ENCODE data around the gene BICRA. TPM values are rescaled to one million over a fixed set of nuclear protein-coding genes. Genes with fewer than 3 reads are reported as not detected.

BICRA gene
- total and polyA plus RNA-seq, 9 of the 15 experiments (the other 6 are each of a cell fraction or from before 2014, with no cell fraction given) = 0.01 to 8.8 (median 1.2) TPM

GRCh38 chr19:47707135-47707925 is 98.4 kb downstream of the BICRA start (continued):
- TF ChIP-seq MITF (IDR thresholded peaks at IDR 0.05) = no peak
- TF ChIP-seq ARID1B (IDR thresholded peaks at IDR 0.05) = no peak
- TF ChIP-seq CREB3L1 (IDR thresholded peaks at IDR 0.05; ENCODE audit: borderline replicate concordance, low read depth) = no peak
- peak in 1 of 2 experiments; percentile 29 for TF ChIP-seq AFF1 (IDR thresholded peaks at IDR 0.05; ENCODE audit: low read depth in 1 of 2, partially characterized antibody in 2 of 2)
- TF ChIP-seq ZNF274 (IDR thresholded peaks at IDR 0.05; ENCODE audit: borderline replicate concordance, low read depth, low read length) = no peak
- peak; percentile 50; the same call in 1 of the 2 replicates for TF ChIP-seq ZEB2 (IDR thresholded peaks at IDR 0.05)
- no peak for TF ChIP-seq CHAMP1 (IDR thresholded peaks at IDR 0.05)
- TF ChIP-seq FOXO4 (CRISPR knock-in tag; IDR thresholded peaks at IDR 0.05) = no peak
- no peak for TF ChIP-seq RUNX1 (IDR thresholded peaks at IDR 0.05; ENCODE audit: low read depth)
- TF ChIP-seq HSF4 (CRISPR knock-in tag; IDR thresholded peaks at IDR 0.05; ENCODE audit: borderline replicate concordance) = no peak
- TF ChIP-seq KDM4B (IDR thresholded peaks at IDR 0.05; ENCODE audit: borderline replicate concordance in 2 of 2, low read depth in 1 of 2) = no peak
- TF ChIP-seq NFE2L1 (tag; IDR thresholded peaks at IDR 0.05; ENCODE audit: borderline replicate concordance, low read depth) = no peak
- no peak for TF ChIP-seq HIVEP1 (CRISPR knock-in tag; IDR thresholded peaks at IDR 0.05)

Measured in K562 (cell line).